Mesenchymal stem cell (in vitro differentiated cells and primary cell): ENCODE data around the gene PDZRN3.

Source experiments
- DNase-seq: peaks from one replicate; pipeline ENCODE4 v3.0.0-alpha.2; 2013
- H2AFZ ChIP-seq: one replicate; pipeline ENCODE4 v1.6.1; 2013; ENCODE audit warnings: low read depth, mild to moderate bottlenecking, control low read depth, inconsistent platforms, low read length, moderate library complexity
- H2AK5ac ChIP-seq: 2 replicates; pipeline ENCODE4 v1.6.1; 2013; ENCODE audit warnings: low read length, moderate library complexity, mild to moderate bottlenecking, inconsistent platforms; ENCODE audit not compliant: severe bottlenecking
- H2BK120ac ChIP-seq: one replicate; pipeline ENCODE4 v1.6.1; 2013; ENCODE audit warnings: low read depth, mild to moderate bottlenecking, inconsistent platforms, low read length, moderate library complexity
- H2BK12ac ChIP-seq, 2 experiments: one replicate each; pipeline ENCODE4 v1.6.1; 2013; ENCODE audit warnings: inconsistent platforms in 2 of 2, low read length in 2 of 2, mild to moderate bottlenecking in 2 of 2, moderate library complexity in 2 of 2, control low read depth in 1 of 2
- H2BK15ac ChIP-seq: one replicate; pipeline ENCODE4 v1.6.1; 2013; ENCODE audit warnings: mild to moderate bottlenecking, low read depth, inconsistent platforms; ENCODE audit not compliant: poor library complexity, severe bottlenecking
- H2BK5ac ChIP-seq: 2 replicates; pipeline ENCODE4 v1.6.1; 2013; ENCODE audit warnings: low read depth, mild to moderate bottlenecking, low read length, control low read depth, inconsistent platforms; ENCODE audit not compliant: poor library complexity, severe bottlenecking
- H3K14ac ChIP-seq, 2 experiments: one replicate each; pipeline ENCODE4 v1.6.1; 2013; ENCODE audit warnings: inconsistent platforms in 2 of 2, low read length in 2 of 2, control low read depth in 1 of 2, mild to moderate bottlenecking in 1 of 2, moderate library complexity in 1 of 2
- H3K18ac ChIP-seq, 2 experiments: one replicate each; pipeline ENCODE4 v1.6.1; 2013; ENCODE audit warnings: inconsistent platforms in 2 of 2, low read length in 2 of 2, control low read depth in 1 of 2, low read depth in 1 of 2, mild to moderate bottlenecking in 1 of 2
- H3K23ac ChIP-seq, 2 experiments: one replicate each; pipeline ENCODE4 v1.6.1; 2013; ENCODE audit warnings: inconsistent platforms in 2 of 2, low read length in 2 of 2, mild to moderate bottlenecking in 2 of 2, moderate library complexity in 2 of 2, control low read depth in 1 of 2
- H3K27ac ChIP-seq: 2 replicates; pipeline ENCODE4 v1.5.1; 2013; ENCODE audit warnings: mild to moderate bottlenecking, moderate library complexity, low read length, control low read depth, inconsistent platforms; ENCODE audit not compliant: poor library complexity, severe bottlenecking
- H3K27me3 ChIP-seq, 2 experiments: 2 replicates each; pipeline versions ENCODE4 v1.6.1 to v1.7.0; 2013; ENCODE audit warnings: low read length in 2 of 2, mild to moderate bottlenecking in 2 of 2, moderate library complexity in 2 of 2, control low read depth in 1 of 2, inconsistent platforms in 1 of 2; ENCODE audit not compliant: control insufficient read depth in 1 of 2, insufficient read depth in 1 of 2
- H3K36me3 ChIP-seq, 2 experiments: 2 replicates each; pipeline versions ENCODE4 v1.6.1 to v1.7.0; 2013; ENCODE audit warnings: low read length in 2 of 2, control low read depth in 1 of 2, inconsistent platforms in 1 of 2, low read depth in 1 of 2, mild to moderate bottlenecking in 1 of 2; ENCODE audit not compliant: insufficient read depth in 2 of 2, control insufficient read depth in 1 of 2
- H3K4ac ChIP-seq, 2 experiments: one replicate each; pipeline ENCODE4 v1.6.1; 2013; ENCODE audit warnings: inconsistent platforms in 2 of 2, low read length in 2 of 2, mild to moderate bottlenecking in 2 of 2, moderate library complexity in 2 of 2, control low read depth in 1 of 2, low read depth in 1 of 2
- H3K4me1 ChIP-seq: 2 replicates; pipeline ENCODE4 v1.6.1; 2013; ENCODE audit warnings: low read depth, low read length, control low read depth; ENCODE audit not compliant: control insufficient read depth, insufficient read depth
- H3K4me2 ChIP-seq: 2 replicates; pipeline ENCODE4 v1.6.1; 2013; ENCODE audit warnings: low read length, mild to moderate bottlenecking, inconsistent platforms; ENCODE audit not compliant: poor library complexity, severe bottlenecking
- H3K4me3 ChIP-seq, 2 experiments: 2 replicates each; pipeline versions ENCODE4 v1.5.1 to v1.7.0; 2013; ENCODE audit warnings: low read length in 2 of 2, mild to moderate bottlenecking in 2 of 2, control low read depth in 1 of 2, low read depth in 1 of 2; ENCODE audit not compliant: insufficient read depth in 1 of 2
- H3K79me1 ChIP-seq: replicated peaks from 2 replicates; pipeline ENCODE4 v1.6.1; 2013; ENCODE audit warnings: mild to moderate bottlenecking, control low read depth, low read length, inconsistent platforms; ENCODE audit not compliant: poor library complexity, severe bottlenecking
- H3K9ac ChIP-seq: 2 replicates; pipeline ENCODE4 v1.7.0; 2013; ENCODE audit warnings: mild to moderate bottlenecking, low read length, moderate library complexity
- H3K9me3 ChIP-seq: 2 replicates; pipeline ENCODE4 v1.7.0; 2013; ENCODE audit warnings: mild to moderate bottlenecking, low read length; ENCODE audit not compliant: control insufficient read depth
- H4K8ac ChIP-seq: one replicate; pipeline ENCODE4 v1.6.1; 2013; ENCODE audit warnings: inconsistent platforms, mild to moderate bottlenecking, low read length, moderate library complexity
- H4K91ac ChIP-seq: one replicate; pipeline ENCODE4 v1.6.1; 2013; ENCODE audit warnings: mild to moderate bottlenecking, low read length, inconsistent platforms
- WGBS: methylation state at CpG from one replicate; pipeline ENCODE4 v1.1.7; 2013; ENCODE audit warnings: mixed read lengths; 5-methylcytosine and 5-hydroxymethylcytosine counted together

The PDZRN3 gene

GRCh38 chr3:73419942-73420341, 204.8 kb downstream of the PDZRN3 start:
- Histone ChIP-seq H3K14ac (no peak overlapping the region), H4K91ac (no peak overlapping the region), H3K4me2 (no peak overlapping the region), H3K79me1 (no peaks in the 10 kb centered on the region), H3K27me3 (no peaks in the 10 kb centered on the region), H2BK12ac (no peak overlapping the region), H2AK5ac (no peak overlapping the region), H3K36me3 (no peaks in the 10 kb centered on the region), H2AFZ (no peak overlapping the region), H3K4me3 (peak overlapping the region in 1 of 2 experiments; percentile 48), H3K4me1 (no peaks in the 10 kb centered on the region), H3K9ac (peak overlapping the region; percentile 71), H3K18ac (no peak overlapping the region), H2BK120ac (no peak overlapping the region), H4K8ac (no peak overlapping the region), H2BK5ac (no peak overlapping the region), H3K23ac (no peak overlapping the region), H3K9me3 (no peaks in the 10 kb centered on the region), H2BK15ac (no peak overlapping the region), H3K27ac (no peak overlapping the region), H3K4ac (no peak overlapping the region)
- WGBS: 93% methylated on average over 3 of the region's 3 CpGs
- no peak for DNase-seq

DNA sequence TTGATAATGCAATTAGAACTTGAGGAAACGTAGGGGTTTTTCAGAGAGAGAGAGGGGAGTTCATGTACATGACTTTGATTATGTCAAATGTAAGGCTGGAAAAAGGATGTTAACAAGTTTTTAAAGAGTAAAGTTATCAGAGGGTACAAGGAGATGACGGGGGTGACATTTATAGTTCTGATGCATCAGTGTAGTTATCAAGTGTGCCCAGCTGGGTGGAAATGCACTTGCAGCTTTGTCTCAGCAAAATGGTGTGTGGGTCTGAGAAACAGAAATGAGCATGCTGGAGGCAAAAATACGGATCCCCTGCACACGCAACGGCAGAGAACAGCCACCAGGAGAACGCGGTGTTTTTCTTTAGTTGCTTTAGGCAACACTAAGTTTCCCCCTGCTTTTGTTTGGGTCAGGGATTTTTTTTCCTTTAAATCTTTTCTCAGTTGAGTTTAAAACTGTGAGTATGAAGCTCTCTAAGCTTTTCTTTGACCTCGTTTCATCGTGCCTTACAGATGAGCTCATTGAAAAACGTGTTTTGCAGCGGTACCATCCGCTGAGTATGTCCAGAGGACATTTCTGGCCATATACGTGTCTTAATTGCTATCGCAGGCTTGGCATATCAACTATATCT, 205.4 kb downstream of the PDZRN3 start:
- H2AFZ ChIP-seq: no peak overlapping the region
- no peaks in the 10 kb centered on the region for H3K36me3 ChIP-seq
- H3K4me1 ChIP-seq: no peaks in the 10 kb centered on the region
- no peaks in the 10 kb centered on the region for H3K27me3 ChIP-seq
- H3K4me3 ChIP-seq: peak overlapping the region in 1 of 2 experiments; percentile 48
- no peaks in the 10 kb centered on the region for H3K9me3 ChIP-seq
- H2BK5ac ChIP-seq: no peak overlapping the region
- H3K18ac ChIP-seq: no peak overlapping the region
- no peak overlapping the region for H3K4me2 ChIP-seq
- H3K27ac ChIP-seq: no peak overlapping the region
- H2BK120ac ChIP-seq: no peak overlapping the region
- no peak overlapping the region for H2BK15ac ChIP-seq
- H4K91ac ChIP-seq: no peak overlapping the region
- no peak overlapping the region for H4K8ac ChIP-seq
- H3K23ac ChIP-seq: no peak overlapping the region
- no peak overlapping the region for H2BK12ac ChIP-seq
- no peak overlapping the region for H3K4ac ChIP-seq
- H3K79me1 ChIP-seq: no peaks in the 10 kb centered on the region
- WGBS: 88% methylated on average over 12 of the region's 14 CpGs
- DNase-seq: no peak
- H2AK5ac ChIP-seq: no peak overlapping the region
- H3K14ac ChIP-seq: no peak overlapping the region
- peak overlapping the region; percentile 71 for H3K9ac ChIP-seq

- no peak overlapping the region for H2BK5ac ChIP-seq
Observed at GRCh38 chr3:73418681-73419080, 206.1 kb downstream of the PDZRN3 start.

DNA sequence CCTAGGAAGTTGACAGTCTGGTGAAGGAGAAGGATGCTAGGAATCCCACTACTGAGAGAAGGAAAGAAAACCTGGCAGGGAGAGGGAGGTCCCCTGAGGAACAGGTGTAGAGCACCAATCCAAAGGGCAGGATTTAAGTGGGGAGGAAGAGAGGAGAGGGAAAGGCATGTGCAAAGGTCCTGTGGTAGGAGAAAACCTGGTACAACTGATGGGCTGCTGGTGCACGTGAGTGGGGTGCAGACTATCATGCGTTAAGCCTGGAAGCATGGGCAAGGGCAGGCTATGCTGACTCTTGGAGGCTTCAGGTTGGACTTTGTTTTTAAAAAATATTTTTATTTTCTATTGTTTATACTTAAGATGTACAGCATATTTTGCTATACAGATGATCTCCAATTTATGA, 209.6 kb downstream of the PDZRN3 start:
- H3K18ac ChIP-seq: no peak overlapping the region
- DNase-seq: no peak
- H3K27ac ChIP-seq: no peak overlapping the region
- no peak overlapping the region for H3K14ac ChIP-seq
- H2AK5ac ChIP-seq: no peak overlapping the region
- no peak overlapping the region for H2BK5ac ChIP-seq
- no peak overlapping the region for H3K4me2 ChIP-seq
- no peaks in the 10 kb centered on the region for H3K4me1 ChIP-seq
- H3K9ac ChIP-seq: no peak overlapping the region
- no peaks in the 10 kb centered on the region for H3K79me1 ChIP-seq
- H3K23ac ChIP-seq: no peak overlapping the region
- H2BK120ac ChIP-seq: no peak overlapping the region
- no peak overlapping the region for H4K8ac ChIP-seq
- H2BK12ac ChIP-seq: no peak overlapping the region
- H3K36me3 ChIP-seq: peaks cover 0 to 26% of the 10 kb centered on the region in 2 experiments
- no peak overlapping the region for H3K4ac ChIP-seq
- no peak overlapping the region for H2BK15ac ChIP-seq
- H4K91ac ChIP-seq: no peak overlapping the region
- no peak overlapping the region for H2AFZ ChIP-seq
- H3K27me3 ChIP-seq: peaks cover 0 to 3% of the 10 kb centered on the region in 2 experiments
- no peaks in the 10 kb centered on the region for H3K9me3 ChIP-seq
- WGBS: 83% methylated on average over 2 of the region's 2 CpGs
- H3K4me3 ChIP-seq: no peak overlapping the region

More at GRCh38 chr3:73418681-73419080, 206.1 kb downstream of the PDZRN3 start:
- no peak overlapping the region for H2BK12ac ChIP-seq
- no peak overlapping the region for H2AK5ac ChIP-seq
- no peak overlapping the region for H3K14ac ChIP-seq
- H3K9me3 ChIP-seq: no peaks in the 10 kb centered on the region
- DNase-seq: no peak
- H3K79me1 ChIP-seq: no peaks in the 10 kb centered on the region
- H2BK120ac ChIP-seq: no peak overlapping the region
- peak overlapping the region in 1 of 2 experiments; percentile 48 for H3K4me3 ChIP-seq
- H3K4me1 ChIP-seq: no peaks in the 10 kb centered on the region
- H4K91ac ChIP-seq: no peak overlapping the region
- H3K27ac ChIP-seq: no peak overlapping the region
- no peak overlapping the region for H3K4ac ChIP-seq
- peak overlapping the region; percentile 71 for H3K9ac ChIP-seq
- no peaks in the 10 kb centered on the region for H3K36me3 ChIP-seq
- no peak overlapping the region for H4K8ac ChIP-seq
- no peak overlapping the region for H3K4me2 ChIP-seq
- H2AFZ ChIP-seq: no peak overlapping the region
- H2BK15ac ChIP-seq: no peak overlapping the region
- H3K23ac ChIP-seq: no peak overlapping the region
- WGBS: 88% methylated on average over 4 of the region's 4 CpGs
- no peak overlapping the region for H3K18ac ChIP-seq
- H3K27me3 ChIP-seq: no peaks in the 10 kb centered on the region
